HG03135 (cell line): Measurements from ENCODE around the gene SCP2.

Experiments used
- ATAC-seq: cut with Tn5 transposase; IDR thresholded peaks from one replicate; pipeline ENCODE4 v1.9.1; 2021; ENCODE audit warnings: mild to moderate bottlenecking, moderate library complexity; ENCODE audit not compliant: unreplicated experiment

The SCP2 gene

GRCh38 chr1:53066488-53066887 lies 139.4 kb downstream of the SCP2 start:
- ATAC-seq, result no peak

DNA sequence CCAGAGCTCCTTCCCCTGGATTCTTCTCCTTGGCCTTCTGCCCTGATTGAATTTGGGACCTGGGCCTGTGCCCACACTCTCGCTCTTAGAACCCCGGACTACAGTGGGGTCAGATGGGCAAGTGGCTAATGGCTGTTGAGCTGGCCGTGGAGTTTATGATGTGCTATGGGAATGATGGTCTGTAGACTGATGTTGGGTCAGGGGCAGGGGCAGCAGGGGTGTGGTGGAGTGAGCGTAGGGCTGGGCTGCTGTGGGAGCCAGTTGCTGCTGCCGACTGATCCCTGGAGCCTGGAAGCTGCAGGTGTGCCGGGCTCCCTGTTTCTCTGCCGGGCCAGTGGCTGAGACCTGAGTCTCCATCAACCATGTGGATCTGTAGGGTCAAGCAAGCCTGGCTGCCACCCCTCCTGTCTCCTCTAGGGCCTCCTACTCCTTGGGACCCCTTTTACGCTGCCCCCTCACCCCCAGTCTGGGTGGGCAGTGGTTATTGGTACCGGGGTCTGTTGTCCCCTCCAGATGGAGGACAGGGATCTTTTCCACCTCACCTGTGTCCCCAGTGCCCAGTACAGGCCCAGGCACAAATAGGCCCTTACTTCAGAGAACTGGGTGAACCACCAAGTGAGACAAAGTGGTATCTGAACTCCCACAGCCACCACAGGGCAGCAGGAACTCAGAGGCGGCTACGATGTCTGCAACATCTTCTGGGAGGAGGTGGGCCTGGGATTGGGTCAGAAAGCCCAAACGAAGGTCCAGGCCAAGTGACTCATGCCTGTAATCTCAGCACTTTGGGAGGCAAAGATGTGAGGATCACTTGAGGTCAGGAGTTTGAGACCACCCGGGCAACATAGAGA lies 140.0 kb downstream of the SCP2 start:
- no peak for ATAC-seq

GRCh38 chr1:53067886-53068285 lies 140.8 kb downstream of the SCP2 start:
- ATAC-seq, result no peak

- ATAC-seq, result no peak
Observed at GRCh38 chr1:53068314-53069099, 141.4 kb downstream of the SCP2 start.

- no peak for ATAC-seq
Observed at GRCh38 chr1:53069265-53069662, 142.2 kb downstream of the SCP2 start.

- ATAC-seq, result no peak
Observed at GRCh38 chr1:53069663-53070327, 142.7 kb downstream of the SCP2 start.

GRCh38 chr1:53070621-53071020 lies 143.5 kb downstream of the SCP2 start:
- ATAC-seq, result no peak

GRCh38 chr1:53071167-53071865 lies 144.2 kb downstream of the SCP2 start:
- no peak for ATAC-seq

DNA sequence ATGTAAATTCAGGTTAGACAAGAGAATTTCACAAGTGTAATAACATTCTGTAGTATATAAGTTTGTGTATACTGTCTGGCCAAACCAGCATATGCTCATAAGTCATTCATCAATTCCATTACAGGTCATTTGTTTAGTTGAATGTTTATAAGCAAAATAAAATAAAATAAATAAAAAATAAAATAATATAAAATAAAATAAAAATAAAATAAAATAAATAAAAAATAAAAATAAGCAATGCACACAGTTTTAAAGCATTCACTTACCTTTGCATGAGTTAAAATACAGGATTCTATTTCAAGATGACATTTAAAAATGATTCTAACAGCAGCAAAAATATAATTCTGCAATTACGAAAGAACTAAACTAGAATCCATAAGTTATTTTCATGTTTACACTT lies 144.8 kb downstream of the SCP2 start:
- ATAC-seq, result no peak

DNA sequence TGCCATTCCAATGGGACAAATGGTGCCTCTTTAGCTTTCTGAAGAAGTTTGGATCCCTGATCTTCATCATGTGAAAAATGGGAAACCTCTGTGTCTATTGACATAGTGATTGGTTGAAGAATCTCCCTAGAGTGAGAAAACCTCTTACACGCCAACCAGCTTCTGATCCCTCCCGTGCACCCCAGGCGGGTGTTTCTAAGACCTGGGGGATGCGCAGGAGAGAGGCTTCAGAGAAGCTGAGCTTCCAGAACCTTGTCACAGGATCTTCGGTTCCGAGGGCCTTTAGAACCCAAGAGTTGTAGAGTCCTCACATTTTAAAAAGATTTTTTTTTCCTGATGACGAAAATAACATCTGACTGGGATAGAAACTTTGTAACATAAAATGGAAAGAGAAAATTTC lies 146.2 kb downstream of the SCP2 start:
- no peak for ATAC-seq

DNA sequence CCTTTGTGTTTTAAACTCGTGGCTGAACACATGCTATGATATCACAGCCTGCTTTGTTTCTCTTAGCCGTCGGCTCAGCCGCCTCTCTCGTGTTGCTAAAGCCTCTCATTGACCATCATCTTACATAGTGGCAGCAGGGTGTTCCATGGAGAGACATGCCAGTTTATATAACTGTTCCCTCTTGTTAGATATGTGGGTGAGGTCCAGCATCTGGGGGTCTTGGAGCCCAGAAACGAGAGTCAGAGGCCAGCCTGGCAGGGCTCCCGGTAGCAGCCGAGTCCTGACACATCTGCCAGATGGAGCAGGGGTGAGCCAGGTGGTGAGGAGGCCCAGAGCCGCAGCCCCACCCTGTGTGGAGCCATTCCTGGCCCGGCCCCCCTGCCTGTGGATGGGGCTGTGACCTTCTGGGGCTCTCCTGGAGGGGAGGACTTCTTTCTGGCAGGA lies 146.8 kb downstream of the SCP2 start:
- ATAC-seq, result no peak

GRCh38 chr1:53074313-53075154 lies 147.5 kb downstream of the SCP2 start:
- ATAC-seq, result no peak

GRCh38 chr1:53075206-53075605 lies 148.1 kb downstream of the SCP2 start:
- ATAC-seq, result no peak

GRCh38 chr1:53075761-53076163 lies 148.7 kb downstream of the SCP2 start:
- ATAC-seq, result no peak

GRCh38 chr1:53076165-53076564 lies 149.1 kb downstream of the SCP2 start:
- no peak for ATAC-seq

DNA sequence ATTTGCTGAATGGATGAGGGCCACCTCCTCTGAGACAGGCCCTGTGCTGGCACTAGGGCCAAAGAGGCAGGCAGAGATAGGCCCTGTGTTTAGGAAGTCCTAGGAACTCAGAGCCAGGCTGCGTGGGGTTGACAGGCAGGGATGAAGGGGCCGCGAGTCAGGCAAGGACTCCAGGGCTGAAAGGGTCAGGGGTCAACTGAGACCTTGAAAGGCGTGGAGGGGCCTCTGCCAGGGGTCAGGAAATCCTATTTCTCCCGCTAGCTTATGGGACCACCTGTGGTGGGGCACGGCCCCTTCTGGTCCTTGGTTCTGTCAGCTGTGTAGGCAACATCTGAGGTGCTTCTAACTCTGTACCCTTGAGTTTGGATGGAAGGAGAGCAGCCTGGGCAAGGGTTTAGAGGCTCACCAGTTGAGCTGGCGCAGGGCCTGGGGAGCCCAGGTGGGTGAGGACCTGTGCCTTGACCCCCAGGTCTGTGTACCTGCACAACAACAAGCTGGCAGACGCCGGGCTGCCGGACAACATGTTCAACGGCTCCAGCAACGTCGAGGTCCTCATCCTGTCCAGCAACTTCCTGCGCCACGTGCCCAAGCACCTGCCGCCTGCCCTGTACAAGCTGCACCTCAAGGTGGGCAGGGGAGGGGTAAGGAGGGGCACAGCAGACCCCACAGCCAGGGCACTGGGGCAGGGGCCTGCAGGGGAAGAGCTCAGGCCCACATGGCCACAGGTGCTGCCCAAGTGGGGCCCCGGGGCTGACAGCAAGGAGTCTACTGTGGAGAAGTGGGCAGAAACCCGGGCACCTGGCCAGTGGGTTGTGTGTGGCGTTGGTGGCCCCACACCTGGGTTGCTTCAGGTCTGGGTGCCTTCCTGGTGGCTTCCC lies 149.9 kb downstream of the SCP2 start:
- no peak for ATAC-seq

GRCh38 chr1:53077599-53077965 lies 150.5 kb downstream of the SCP2 start:
- ATAC-seq, result no peak

DNA sequence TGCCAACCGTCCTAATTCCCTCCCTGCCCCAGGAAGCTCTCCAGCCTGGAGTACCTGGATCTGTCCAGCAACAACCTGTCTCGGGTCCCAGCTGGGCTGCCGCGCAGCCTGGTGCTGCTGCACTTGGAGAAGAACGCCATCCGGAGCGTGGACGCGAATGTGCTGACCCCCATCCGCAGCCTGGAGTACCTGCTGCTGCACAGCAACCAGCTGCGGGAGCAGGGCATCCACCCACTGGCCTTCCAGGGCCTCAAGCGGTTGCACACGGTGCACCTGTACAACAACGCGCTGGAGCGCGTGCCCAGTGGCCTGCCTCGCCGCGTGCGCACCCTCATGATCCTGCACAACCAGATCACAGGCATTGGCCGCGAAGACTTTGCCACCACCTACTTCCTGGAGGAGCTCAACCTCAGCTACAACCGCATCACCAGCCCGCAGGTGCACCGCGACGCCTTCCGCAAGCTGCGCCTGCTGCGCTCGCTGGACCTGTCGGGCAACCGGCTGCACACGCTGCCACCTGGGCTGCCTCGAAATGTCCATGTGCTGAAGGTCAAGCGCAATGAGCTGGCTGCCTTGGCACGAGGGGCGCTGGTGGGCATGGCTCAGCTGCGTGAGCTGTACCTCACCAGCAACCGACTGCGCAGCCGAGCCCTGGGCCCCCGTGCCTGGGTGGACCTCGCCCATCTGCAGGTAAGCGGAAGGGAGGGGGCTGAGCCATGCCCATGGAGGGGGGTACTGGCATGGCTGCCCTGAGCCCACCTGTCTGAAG lies 151.4 kb downstream of the SCP2 start:
- no peak for ATAC-seq
